GM18870 (cell line): Measurements from ENCODE around the gene PHLDB1.

Source experiments
- ATAC-seq: cut with Tn5 transposase; IDR thresholded peaks from one replicate; pipeline ENCODE4 v1.9.1; 2021; ENCODE audit warnings: moderate library complexity; ENCODE audit not compliant: unreplicated experiment

Gene PHLDB1

DNA sequence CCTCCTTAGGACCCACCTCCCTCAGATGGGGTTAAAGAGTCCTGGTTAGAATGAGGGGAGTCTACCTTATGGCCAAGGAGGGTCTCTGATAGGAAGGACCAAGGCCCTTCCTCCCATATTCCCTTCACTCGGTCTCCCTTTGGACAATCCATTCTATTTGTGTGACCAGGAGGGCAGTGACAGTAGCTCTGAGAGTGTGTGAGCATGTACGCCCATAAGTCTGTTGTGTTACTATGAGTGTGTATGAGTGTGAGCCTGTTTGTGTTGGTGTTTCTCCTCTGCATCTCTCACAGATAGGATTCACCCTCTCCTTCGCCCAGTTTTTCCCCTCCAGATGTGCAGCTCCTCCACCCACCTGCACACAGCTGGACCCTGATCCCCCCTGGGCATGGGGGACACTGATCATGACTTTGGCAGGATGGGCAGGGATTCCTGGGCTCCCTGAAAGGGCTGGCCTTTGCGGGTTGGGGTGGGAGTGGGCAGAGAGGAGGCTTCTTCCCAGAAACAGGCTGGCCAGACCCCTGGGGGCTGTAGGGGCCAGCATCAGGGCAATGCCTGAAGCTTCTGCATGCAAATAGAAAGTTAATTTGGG lies 14.5 kb downstream of the PHLDB1 start:
- ATAC-seq, result no peak

DNA sequence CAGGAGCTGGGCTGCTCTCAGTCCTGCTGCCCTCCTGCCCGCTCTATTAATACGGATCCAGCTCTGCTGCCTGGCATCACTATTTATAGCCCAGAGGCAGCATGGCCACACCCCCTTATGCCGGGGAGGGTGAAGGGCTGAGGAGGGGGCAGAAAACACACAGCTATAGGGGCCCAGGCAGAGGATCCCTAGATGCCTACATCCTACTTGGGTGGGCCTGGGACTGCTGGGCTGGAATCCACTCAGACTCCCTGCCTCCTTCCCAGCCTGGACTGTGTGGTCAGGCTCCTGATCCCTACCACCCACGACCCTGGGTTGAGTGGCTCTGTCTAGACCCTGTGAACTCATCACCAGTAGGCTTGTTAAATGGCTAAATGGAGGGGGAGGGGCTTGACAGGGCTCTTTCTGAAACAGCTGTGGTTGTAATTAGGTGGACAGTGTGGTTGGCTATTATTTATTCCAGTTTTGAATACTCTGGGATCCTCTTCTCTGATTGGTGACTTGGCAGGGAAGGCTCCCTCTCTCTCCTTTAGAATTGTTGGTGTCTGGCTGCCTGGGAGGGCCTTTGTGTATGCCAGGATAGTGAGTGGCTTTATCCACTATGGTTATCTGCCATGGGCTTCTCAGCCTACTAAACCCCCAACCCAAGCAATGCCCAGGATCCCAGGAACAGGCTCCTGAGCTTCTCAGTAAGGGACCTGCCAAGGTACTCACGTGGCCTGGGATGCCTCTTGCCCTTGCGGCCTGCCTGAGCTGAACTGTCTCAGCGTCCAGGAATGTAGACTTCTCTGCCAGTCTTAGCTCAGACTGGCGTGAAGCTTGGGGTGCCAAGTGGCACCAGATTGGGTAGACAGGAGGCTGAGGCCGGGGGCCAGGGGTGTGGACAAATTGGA lies 15.2 kb downstream of the PHLDB1 start:
- ATAC-seq, result no peak

DNA sequence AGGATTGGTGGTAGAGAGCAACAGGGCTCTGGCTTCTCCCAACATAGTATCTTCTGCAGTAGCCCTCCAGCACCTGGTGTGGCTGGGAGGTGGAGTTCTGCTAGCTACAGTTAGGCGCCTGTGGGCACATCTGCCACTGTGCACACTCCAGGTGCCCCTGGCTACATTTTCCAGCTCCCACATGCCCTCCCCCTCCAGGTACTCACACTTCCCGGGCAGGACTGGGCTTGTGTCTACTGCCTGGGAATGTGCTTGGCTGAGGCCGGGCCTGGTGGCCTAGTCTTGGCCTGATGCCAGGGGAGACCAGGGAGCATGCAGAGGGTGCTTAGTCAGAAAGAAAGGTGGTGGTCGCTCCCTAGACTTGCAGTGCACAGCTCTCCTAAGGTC lies 15.8 kb downstream of the PHLDB1 start:
- no peak for ATAC-seq

DNA sequence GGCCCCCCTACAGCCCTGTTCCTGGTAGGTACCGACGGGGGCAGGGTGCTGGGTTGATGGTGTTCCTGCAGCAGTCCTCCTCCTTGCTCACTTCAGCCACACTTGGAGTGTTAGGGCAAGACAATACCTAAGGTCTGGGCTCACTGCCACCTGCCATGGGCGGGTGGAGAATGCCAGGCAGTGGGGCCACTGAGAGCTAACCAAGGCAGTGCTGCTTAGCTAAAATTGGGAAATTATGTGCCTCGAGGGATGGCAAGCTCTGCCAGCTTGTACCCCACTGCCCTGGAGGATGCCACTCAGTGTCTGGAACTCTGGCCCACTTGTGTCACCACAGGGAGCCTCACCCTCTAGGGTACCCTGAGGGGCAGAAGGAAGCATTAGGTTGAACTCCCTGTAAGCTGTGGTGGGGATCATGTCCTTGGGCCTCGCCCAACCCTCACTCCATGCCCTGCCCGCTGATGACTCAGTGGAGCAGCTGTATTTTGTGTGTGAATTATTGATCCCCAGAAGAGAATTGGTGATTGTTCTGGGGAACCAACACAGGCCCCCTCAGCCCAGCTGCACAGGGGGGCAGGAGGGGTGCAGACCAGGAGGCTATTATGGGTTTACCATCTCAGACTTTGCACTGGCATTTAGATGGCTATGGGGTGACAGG lies 17.7 kb downstream of the PHLDB1 start:
- no peak for ATAC-seq

DNA sequence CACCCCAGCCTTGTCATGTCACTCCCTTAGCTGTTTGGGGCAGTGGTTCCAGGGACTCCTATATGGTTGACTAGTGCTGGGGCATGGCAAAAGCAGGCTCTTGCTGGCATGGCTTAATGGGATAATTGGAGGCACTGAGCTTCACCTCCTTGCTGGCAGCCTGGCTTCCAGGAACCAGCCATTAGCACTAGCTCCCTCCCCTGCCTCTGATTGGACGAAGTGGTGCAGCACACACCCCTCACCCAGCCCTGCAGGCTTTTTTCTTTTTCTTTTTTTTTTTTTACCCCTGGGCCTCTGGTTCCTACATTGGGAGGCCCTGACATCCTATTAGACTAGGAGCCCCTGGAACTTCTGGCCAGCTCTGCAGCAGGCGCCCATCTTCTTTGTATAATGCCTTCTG lies 18.6 kb downstream of the PHLDB1 start:
- ATAC-seq, result no peak

DNA sequence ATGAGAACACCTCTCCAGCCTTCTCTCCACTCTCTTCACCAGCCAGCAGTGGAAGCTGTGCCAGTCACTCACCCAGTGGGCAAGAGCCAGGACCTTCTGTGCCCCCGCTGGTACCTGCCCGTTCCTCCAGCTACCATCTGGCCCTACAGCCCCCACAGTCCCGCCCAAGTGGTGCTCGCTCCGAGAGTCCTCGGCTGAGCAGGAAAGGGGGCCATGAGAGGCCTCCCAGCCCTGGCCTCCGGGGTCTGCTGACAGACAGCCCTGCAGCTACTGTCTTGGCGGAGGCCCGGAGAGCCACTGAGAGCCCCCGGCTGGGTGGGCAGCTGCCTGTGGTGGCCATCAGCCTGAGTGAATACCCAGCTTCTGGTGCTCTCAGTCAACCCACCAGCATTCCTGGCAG lies 20.2 kb downstream of the PHLDB1 start:
- ATAC-seq, result no peak

DNA sequence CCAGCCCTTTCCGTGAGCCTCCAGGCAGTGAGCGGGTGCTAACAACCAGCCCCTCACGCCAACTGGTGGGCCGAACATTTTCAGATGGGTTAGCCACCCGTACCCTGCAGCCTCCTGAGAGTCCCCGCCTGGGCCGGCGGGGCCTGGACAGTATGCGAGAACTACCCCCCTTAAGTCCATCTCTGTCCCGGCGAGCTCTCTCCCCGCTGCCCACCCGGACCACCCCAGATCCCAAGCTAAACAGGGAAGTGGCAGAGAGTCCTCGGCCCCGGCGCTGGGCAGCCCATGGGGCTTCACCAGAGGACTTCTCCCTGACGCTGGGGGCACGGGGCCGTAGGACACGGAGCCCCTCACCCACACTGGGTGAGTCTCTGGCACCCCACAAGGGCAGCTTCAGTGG lies 20.6 kb downstream of the PHLDB1 start:
- no peak for ATAC-seq

DNA sequence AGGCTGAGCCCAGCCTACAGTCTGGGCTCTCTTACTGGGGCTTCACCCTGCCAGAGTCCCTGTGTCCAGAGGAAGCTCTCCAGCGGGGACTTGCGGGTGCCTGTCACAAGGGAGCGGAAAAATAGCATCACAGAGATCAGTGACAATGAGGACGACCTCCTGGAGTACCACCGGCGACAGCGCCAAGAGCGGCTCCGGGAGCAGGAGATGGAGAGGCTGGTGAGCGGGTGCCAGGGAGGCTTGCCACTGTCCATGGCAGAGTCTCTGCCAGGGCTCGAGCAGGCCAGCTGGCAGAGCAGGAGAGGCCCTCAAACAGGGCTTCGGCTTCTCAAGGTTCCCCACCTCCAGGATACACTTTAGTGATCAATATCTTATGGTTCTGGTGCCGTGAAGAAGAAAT lies 21.0 kb downstream of the PHLDB1 start:
- ATAC-seq, result no peak

DNA sequence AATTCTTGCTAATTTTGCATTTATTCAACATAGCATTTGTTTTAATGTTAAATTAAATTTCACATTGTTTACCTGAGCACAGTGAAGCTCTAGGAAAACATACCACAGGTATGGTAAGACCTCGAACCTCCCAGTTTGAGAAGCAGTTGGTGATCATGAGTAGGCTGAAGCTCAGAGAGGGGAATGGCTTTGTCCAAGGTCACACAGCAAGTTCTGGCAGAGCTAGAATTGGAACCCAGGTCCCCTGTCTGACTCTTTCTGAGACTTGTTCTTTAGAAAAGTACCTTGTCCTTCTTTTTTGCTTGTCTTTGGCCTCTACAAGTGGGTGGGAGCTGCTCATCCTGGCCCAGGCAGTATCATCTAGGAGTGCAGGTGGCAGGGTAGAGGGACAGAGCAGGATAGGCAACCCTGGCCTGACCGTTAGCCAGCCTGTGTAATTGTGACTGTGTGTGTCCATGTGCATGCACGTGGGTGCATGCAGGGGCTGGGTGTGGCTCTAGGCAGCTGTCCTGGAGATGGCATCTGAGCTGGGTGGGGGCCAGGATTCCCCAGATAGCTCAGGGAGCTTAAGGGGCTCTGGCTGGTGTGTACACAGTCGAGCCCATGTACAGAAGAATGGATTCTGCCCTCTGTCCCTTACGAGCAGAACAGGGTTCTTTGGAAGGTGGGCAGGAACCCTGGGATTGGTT lies 21.6 kb downstream of the PHLDB1 start:
- no peak for ATAC-seq

DNA sequence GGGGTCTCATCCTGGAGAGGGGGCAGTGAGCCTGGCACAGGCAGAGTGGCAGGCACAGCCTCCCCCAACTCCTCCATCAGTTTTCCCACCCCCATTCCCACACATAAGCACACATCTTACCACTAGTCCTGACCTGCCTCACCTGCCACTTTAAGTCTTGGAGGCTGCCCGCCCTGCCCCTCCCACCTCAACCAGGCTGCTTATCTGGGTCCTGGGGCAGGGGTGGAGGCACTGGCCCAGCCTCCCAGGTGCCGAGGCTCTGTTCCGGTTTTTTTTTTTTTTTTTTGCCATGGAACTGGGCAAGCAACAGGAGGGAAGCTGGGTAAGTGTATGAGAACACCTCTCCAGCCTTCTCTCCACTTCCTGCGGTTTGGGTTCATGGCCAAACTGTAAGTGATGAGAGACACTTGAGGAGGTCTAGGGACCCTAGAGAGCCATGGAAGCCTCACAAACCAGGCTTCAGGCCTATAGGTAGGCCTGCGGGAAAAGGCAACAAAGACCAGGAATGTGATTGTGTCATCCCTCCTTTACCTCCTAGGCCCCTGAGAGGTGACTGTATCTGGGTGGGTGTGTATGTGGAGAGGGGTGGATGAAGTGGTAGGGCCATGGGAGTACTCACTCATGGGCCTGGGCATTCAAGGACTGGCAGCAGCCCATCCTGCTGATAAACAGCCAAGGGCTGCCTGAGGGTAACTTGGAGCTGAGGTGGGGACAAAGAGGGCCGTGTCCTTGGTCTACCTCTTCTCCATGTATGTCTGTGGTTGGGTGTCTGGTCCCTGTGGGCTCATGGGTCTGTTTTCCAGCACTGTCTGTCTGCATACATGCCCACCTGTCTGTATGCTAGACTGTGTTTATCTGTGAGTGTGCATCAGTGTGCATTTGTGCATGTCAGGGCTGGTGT lies 22.6 kb downstream of the PHLDB1 start:
- ATAC-seq, result no peak

DNA sequence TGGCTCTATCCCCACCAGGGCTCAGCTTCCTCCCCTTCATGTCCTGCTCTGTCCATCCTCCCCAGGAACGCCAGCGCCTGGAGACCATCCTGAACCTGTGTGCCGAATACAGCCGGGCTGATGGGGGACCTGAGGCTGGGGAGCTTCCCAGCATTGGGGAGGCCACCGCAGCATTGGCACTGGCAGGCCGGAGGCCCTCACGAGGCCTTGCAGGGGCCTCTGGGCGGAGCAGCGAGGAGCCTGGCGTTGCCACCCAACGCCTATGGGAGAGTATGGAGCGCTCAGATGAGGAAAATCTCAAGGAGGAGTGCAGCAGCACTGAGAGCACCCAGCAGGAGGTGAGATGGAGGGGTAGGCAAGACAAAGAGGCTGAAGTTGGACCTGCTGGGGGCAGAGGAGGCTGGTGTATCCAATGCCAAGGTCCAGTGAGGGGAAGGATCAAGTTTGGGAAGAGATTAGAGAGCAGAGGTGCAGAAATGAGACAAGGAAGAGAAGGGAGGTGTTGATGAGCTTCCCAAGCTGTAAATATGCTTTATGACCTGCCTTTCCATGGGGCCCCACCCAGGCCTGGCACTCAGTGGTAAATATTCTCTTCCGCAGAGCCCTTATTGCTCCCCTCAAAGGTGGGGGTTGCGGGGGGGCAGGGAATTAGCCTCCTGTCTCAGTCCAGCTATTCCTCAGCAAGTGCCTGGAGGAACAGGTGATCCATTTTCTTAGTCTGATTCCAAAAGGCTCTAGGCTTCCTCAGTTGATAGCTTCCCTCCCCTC lies 23.9 kb downstream of the PHLDB1 start:
- ATAC-seq, result no peak

DNA sequence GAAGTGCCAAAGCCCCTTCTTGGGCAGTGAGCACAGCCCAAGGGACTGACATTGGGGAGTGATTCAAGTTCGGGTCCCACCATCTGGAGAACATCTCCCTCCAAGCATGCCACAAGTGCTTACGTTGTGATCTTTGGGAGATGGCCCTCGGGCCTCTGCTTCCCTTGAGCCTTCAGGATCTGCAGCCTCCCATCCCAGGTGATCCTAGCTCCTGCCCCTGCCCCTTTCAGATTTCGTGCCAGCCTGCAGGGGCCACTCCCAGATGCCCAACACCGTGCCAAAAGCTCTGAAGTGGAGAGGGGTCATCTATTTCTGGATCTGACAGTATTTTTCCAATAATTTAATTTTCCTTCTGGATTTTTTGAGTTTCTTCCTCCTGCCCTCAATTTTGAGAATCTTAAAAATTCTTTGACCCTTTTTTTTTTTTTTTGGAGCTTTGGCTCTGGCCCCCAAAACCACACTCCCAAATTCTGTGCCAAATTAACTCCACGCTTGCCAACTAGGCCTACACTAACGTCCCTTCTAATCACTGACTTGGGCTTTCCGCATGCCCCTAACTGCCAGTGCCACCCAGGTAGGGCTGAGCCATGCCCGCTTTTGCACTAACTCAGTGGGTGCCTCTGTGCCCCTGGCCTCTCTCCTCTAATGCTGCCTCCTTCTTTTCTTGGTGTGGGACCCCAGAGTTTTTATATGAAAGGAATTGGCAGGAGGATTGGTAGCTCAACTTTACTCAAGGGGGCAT lies 25.3 kb downstream of the PHLDB1 start:
- ATAC-seq, result no peak

DNA sequence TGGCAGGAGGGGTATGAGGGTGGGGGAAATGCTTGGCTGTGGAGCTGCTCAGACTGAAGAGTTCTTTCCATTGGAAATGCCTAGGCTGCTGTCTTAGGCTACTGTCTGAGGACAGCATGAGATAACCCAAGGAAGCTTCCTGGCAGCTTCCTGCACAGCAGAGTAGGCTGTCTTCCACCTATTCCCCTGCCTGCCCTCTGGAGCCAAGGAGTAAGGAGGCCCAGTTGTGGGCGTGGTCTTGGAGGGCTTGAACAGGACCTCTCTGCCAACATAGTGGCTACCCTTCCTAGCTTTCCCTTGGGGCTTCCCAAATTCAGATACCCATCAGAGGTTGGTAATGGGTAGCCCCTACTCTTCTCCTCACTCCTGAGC lies 25.9 kb downstream of the PHLDB1 start:
- no peak for ATAC-seq

DNA sequence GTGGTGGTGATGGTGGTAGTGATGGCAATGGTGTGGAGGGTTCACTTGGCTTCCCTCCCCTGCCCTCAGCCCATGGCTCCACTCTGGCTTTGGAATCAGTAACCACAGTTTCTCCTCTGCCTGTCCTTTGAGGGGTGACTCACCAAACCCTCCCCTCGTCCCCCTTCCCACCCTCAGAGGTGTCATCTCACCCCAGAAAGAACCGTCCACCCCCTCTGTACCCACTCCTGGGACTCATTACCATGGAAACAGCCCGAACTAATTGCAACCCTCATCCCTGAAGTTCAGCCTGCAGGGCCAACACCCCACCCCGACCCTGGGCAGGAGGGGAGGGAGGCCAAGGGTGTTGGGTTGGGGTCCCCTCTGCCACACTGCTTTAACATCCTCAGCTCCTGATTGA lies 26.6 kb downstream of the PHLDB1 start:
- ATAC-seq, result no peak

DNA sequence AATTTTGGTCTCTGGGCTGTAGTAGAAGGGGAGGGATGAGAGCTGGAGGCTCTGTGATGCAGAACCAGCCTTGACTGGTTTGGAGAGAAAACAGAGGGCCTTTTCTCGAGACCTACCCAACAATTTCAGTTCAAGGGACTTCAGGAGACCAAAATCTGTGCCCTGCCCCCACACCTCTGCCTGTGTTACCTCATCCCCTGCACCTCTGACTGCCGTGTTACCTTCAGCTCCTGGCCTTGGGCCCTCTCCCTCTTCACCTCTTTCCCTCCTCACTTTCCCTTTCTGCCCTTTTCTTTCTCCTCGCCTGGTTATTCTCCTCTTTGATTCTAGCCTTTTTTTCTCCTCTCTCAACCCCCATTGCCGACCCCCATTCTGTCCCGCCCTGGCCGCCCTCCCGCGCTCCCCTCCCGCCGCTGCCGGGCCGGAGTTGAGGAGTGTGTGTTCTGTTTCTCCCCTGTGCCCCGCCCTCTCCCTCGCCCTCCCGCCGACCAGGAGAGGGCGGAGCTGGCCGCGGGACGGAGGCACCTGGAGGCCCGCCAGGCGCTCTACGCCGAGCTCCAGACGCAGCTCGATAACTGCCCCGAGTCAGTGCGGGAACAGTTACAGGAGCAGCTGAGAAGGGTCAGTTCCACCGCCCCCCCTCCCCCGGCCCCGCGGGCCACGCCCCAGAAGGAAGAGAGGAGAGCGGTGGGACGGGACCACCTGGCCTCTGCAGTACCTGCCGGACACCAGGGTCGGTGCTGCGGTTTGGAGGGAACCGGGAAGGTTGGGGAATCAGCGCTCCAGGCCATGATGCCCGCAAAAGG lies 27.2 kb downstream of the PHLDB1 start:
- ATAC-seq, result no peak

DNA sequence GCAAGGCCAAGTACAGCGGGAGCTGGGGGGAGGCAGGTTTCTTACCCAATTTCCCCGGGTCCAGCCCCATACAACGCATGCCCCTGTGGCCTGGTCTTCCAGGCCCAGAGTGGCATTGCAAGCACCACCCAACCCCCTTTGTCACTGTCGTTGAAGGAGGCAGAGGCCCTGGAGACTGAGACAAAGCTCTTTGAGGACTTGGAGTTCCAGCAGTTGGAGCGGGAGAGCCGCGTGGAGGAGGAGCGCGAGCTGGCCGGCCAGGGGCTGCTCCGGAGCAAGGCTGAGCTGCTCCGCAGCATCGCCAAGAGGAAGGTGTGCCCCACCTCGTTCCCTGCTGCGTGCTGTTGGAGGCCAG lies 27.8 kb downstream of the PHLDB1 start:
- no peak for ATAC-seq

DNA sequence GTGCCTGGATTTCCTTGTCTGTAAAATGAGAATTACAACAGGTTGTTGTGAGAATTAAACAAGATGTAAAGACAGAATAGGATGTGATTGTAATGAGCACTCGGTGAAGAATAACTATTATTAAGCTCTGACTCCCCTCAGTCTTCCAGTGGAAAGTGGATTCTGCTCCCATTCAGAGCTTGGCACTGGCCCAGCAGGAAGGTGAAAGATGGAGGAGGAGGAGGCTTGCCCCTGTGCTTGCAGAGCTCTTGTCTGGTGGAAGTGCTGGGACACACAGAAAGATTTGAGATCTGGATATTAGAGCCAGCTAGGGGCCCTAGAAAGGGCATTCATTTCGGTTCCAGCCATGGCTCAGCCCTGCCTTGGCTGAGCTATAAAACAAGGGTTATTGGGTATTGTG lies 28.2 kb downstream of the PHLDB1 start:
- ATAC-seq, result no peak

DNA sequence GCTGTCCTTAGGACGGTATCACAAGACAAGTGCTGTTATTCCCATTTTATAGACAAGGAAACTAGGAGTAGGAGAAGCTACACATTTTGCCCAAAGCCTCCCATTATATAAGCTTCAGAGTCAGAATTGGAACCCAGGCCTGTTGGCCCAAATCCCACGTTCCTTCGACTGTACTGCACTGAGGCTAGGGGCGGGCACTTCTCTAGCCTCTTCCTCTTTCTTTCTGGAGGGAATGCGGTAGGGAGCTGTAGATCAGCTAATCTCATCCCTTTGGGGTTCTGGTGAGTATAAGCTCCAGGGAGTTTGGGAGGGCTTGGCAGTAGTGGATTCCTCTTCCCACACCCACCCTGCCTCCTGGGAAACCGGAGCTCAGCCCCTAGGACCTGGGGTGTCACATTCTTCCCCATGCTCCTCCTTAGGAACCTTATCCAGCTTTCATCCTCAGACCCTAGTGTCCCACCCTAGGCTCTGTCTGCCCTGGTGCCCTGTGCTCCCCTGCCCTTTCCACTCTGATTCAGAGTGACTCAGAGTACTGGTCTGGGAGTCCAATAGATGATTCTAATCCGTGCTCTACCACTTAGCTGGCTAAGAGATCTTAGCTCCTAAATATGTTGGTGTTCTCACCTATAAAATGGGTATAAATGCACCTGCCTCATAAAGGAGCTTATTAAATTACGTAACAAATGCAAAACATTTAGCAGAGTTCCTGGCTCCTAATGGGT lies 29.3 kb downstream of the PHLDB1 start:
- ATAC-seq, result no peak
